ENCODE measurements around the gene NOTUM.

NOTUM gene

GRCh38 chr17:81934850-81935708, 25.9 kb downstream of the NOTUM start:
- DNase-seq = no peak

- DNase-seq = no peak
These were observed 26.8 kb downstream of the NOTUM start for GRCh38 chr17:81934098-81934757.

DNA sequence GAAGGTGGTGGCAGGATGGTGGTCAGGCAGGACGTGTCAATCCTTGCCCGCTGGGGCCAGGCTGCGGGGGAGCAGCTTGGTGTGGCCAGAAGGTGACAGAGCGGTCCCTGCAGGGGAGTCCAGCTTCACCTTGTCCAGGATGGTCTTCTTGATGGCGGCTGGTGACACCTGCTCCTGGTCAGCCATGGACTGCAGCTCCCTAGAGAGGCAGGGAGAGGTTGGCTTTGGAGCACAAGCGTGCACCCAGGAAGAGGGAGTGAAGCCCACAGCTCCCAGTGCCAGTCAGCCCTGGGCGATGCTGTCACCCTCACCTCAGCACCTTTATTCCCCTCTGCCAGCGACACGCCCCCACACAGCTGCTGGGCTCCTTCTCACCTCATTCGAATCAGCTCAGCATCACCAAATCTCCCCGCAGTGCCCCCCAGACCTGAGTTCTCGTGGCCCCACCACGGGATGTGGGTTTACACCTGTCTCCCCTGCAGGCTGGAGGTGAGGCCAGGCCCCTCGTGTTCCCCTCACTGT, 27.7 kb downstream of the NOTUM start:
- DNase-seq = no peak

DNA sequence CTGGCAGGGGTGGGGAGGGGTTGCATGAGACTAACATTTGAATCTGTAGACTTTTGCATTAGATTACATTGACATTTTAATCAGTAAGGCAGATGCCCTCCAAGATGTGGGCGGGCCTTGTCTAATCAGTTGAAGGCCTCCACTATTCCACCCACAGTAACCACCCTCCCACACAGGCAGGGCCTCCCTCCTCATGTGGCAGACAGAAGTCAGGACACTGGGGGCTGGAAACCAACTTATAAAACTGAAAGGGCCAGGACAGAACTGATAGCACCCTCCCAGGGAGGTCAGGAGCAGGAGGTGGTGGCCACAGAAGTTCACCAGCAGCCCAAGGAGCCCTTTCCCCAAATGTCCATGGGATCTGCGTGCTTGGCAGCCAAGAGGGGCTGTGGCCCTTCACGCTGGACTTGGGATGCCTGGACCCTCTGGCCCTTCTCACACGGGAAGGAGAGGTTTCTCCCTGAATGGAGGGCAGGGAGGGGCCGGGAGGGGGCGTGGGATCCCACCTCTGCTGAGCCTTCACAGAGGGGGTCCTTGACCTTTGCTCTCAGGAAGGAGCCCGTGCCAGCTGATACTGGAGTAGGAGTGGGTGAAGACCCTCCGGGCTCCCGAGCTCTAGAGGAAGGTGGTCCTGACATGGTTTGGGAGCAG, 28.5 kb downstream of the NOTUM start:
- no peak for DNase-seq

DNA sequence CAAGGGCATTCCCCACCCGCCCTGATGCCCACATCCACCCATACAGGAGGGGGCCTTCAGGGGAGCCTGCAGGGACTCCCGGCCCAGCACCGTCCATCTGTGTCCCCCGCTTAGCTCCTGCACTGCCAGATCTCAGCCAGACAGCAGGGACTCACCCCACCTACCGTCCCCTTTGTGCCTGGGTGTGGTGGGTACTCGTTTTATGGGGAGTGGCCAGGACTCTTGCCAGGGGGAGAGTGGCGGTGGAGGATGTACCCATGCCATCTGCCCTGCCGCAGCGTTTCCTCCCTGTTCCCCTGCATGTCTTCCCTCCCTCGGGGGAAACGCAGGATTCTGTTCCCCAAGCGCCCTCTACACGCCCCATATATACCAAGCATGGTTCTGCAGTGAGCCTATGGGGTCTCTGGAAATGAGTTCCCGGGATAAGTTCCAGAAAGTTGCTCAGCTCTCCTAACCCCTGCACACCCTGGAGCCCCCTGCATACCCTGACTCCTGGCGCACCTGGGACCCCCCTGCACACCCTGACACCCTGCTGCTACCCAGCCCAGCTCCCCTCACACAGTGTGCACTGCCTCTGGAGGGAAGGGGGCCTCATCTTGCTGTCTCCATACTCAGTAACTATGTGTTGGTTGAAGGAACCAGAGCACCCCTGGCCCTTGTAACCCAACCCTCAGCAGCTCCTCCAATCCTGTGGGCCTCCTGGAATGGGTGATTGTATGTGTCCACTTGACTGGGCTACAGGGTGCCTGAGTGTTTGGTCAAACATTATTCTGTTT, 29.2 kb downstream of the NOTUM start:
- DNase-seq = no peak

GRCh38 chr17:81931189-81931556, 29.8 kb downstream of the NOTUM start:
- DNase-seq = no peak

DNA sequence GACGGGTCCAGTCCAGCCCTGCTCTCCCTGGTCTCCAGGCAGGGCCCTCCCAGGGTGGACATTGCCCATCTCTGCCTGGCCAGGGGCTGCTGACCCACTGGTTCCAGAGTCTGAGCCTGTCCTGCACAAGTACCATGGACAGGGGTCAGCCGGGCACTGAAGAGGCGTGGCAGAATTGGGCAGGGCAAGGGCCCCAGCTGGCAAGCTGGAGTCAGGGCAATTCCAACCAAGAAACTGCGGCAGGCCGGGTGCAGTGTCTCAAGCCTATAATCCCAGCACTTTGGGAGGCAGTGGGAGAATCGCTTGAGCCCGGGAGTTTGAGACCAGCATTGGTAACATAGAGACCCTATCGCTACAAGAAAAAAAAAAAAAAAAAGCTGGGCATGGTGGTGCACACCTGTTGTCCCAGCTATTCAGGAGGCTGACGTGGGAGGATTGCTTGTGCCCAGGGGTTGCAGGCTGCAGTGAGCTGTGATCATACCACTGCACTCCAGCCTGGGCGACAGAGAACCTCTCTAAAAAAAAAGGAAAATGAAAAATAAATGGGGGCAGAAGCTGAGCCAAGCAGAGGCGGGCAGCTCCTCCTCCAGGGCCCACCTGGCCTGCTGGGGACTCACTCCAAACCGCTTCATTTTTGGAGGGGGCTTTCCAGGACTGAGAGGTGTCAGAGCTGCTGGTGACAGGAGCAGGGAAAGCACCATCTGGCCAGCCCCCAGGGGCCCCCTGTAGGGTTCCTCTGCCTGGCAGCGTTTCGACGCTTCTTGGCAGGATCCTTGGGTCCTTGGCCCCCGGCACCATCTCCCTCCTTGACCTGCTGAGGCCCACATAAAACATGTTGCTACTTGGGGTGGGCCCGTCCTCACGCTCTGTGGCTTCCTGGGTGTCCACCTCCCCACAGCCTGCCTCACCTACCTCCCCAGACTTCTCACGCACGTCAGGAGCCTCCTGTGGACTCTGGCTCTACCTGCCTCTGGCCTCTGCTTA, 30.6 kb downstream of the NOTUM start:
- DNase-seq = no peak

DNA sequence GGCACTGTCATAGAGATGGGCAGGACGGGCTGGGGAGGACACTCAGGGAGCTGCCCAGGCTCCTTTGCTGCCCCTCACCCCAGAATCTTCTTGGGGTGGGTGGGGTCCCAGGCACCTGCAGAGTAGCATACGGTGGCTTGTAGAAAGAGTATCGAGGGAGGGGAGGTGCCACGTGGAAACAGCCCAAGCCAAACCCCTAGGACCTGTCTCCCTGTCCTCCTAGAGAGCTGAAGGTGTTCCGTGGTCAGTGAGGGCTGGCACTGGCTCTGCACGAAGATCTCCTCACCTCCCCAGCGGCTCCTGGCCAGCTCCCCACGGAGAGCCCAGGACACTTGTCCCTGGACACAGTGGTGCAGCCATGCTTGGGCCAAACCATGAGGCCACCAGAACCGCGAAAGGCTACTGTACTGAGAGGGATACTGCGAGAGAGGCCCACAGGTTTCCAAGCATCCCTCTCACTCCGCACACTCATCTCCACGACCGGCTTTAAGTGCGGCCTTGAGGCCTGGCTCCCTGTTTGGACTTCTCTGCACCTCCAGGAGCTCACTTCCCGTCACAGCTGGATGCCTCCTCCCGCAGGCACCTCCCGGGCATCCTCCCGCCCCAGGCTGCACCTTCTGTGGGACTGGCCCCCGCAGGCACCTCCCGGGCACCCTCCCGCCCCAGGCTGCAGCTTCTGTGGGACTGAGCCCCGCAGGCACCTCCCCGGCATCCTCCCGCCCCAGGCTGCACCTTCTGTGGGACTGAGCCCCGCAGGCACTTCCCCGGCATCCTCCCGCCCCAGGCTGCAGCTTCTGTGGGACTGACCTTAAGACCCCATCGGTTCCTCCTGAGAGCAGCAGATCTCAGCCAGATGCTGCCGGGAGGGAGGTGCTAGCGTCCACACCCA, 31.5 kb downstream of the NOTUM start:
- no peak for DNase-seq

DNA sequence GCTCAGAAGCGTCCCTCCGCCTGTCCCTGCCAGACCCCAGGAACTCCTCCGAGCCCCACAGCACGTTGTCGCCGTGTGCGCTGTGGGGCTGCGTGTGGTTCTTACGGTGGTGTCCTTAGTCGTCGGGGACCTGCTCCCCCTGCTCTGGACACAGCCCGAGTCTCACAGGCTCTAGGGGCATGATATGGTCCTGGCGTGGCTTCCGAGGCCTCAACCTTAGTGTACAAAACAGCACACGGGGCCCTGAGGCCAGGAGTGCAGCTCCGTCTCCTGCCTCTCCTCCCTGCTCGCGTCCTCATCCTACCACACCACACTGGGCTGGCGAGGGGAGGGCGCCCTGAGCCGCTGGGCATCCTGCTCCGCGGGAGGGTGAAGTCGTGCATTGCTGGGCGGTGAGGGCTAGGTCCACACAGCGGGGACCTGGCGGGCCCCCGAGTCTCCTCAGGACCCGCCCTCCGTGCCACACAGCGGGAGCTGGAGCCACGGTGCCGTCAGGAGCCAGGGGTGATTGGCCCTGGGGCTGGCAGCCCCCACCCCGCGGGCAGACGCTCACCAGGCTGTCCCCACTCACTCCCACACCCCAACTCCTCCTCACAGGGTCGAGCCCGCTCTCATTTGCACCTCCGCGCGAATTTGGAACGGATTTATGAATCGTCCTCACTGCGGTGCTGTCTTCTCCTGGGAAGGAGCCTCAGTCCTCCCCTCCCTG, 32.3 kb downstream of the NOTUM start:
- DNase-seq = no peak

DNA sequence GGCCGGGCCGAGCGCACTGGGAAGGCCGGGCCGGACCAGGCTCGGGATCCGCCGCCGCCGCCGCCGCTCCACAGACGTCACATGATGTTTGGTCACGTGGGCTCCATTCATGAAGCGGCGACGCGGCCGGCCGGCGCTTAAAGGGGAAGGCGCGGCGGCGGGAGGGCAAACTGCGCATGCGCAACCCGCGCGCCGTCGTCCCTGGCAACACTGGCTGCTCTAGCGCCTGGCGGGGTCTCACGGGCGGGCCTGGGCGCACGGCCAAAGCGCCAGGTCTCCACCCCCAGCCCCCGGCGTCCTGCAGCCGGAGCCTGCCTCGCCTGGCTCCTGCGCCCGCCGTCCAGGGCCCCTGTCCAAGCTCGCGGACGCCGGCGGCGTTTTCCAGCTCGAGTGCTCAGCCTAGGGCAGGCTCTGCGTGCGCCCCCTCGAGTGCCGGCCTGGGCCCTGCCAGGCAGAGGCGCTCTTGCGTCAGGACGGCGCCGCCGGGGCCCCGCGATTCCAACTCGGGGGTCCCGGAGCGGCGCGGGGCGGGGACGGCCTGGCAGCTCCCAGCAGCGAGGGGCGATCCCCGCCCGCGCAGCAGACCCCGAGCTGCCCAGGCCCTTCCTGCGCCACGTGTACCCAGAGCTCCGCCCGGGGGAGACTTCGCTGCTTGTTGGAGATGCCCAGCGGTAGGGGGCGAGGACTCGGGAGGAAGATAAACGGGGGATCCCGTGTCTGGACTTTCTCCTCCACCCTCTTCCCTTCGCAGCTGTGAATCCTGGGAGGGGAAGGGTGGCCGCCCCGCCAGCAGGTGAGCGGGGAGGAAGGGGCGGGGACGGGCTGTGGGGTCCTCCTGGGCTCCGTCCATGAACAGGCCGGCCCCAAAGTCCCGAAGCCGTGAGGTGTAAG, 33.1 kb downstream of the NOTUM start, which contains the start of gene MAFG:
Gene MAFG, minus strand, starts transcription at position 83 of the 891 bp plus-strand sequence. CDS start 4,550 bp downstream, outside the sequence.
- peak; percentile 90 for DNase-seq

DNA sequence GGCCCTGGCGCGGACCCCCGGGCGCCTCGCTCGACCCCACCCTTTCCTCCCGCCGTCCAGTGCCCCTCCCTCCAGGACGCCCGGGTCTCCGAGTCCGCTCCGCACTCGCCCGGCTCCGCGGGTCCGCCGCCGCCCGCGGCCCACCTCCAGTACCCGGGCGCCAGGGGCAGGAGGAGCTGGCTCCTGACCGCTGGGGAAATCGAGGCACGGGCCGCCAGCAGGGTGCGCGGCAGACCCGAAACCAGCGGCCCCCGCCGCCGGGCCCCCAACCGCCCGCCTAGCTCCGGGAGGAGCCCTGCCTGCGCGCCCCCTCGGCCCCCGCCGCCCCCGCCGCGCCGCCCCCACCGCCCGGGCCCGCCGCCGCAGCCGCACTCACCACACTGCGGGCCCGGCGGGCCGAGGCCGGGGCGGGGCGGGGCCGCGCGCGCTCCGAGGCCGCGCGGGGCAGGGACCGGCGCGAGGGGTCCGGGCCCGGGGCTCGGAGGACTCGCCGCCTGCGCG, 33.8 kb downstream of the NOTUM start:
- DNase-seq = no peak

- peak; percentile 61 for DNase-seq
These were observed 34.4 kb downstream of the NOTUM start for GRCh38 chr17:81926451-81927151.

DNA sequence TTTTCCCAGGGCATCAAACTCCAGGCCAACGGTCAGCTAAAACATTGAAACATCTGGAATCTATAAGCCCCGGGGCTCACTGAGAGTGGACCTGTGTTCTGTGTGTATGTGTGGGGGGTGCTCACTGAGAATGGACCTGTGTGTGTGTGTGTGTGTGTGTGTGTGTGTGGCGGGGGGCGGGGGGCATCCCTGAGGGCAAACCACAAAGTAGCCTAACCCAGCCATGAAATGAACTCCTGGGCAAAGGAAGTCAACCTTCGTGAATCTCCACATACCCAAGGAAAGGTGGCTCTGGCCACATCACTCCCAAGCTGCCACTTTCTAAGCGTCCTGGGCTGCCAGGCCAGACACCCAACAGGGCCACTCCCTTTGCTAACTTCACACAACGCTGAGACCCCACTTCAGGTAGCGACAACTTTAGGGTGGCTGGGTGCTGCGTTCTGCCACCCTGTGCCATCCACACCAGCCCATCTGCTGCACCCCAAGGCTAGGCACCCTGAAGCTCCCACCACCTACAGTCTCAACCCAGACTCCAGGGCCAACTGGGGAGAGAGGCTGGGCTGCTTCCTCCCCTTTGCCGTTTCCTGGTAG, 35.0 kb downstream of the NOTUM start:
- DNase-seq = no peak

- no peak for DNase-seq
These were observed 36.1 kb downstream of the NOTUM start for GRCh38 chr17:81924557-81925532.

DNA sequence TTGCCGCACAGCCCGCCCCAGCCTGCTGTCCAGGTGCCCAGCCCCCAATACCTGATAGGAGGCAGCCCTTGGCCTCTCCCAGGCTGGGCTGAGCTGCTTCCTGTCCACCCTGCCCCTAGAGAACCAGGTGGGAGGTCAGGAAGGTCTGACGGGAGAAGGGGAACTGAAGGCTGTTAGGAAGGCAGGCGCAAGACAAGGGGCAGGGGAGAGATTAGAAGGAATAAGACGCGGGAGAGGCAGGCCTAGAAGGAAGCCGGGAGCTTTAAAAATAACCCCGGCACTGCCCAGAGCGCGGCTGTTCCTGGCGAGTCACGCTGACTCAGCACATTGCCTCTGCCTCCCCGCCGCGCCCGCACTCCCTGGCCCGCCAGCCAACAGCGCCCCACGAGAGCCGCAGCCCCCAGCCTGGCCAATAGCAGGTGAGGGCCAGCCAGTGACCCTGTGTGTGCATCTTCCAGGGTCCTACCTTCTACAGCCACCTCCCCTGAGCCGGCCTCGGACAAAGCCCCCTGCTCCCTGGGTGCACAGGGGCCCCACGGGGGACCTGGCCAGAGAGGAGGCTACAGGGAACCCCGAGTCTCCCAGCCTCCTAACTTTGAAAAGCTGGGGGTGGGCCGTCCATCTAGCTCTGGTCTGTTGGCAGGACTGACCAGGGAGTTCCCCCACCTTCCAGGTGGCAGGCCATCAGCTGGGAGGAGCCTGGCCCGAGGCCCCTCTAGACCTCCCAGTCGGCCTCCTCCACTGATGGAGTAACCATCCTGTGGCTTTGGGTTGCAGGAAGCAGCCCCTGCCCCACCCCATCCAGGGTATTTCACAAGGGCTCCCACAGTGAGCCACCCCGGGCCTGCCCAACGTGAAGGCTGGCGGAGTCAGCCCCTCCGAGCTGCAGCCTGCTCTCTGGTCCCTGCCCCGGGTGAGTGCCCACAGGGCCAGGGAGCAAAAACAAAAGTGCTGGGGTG, 37.4 kb downstream of the NOTUM start:
- peak; percentile 51 for DNase-seq

Data from CD4-positive, alpha-beta T cell treated with Interferon gamma for 1 hour (primary cell).